Lung (tissue), 12 donors: ENCODE data around the gene GOLGA5. TPM values are rescaled to one million over a fixed set of nuclear protein-coding genes. Genes with fewer than 3 reads are reported as not detected.

ENCODE experiments used
- ATAC-seq: fragments of 200-7000 bp; cut with Tn5 transposase; one replicate; pipeline ENCODE4 v1.9.1; 2020; ENCODE audit warnings: moderate number of reproducible peaks; ENCODE audit not compliant: insufficient read depth, low FRiP score
- DNase-seq, 3 donors: peaks; one replicate each; pipeline ENCODE4 v3.0.0-alpha.2; 2013 to 2017
- H3K27ac ChIP-seq, 2 donors: one replicate each; pipeline ENCODE4 v1.5.1; 2013; ENCODE audit warnings: mild to moderate bottlenecking in 2 of 2, moderate library complexity in 2 of 2, control low read depth in 1 of 2, inconsistent platforms in 1 of 2, low read depth in 1 of 2, low read length in 1 of 2
- H3K27me3 ChIP-seq, 3 donors: one replicate each; pipeline ENCODE4 v1.5.1; 2013; ENCODE audit warnings: low read length in 2 of 3; ENCODE audit not compliant: control insufficient read depth in 3 of 3, insufficient read depth in 3 of 3
- H3K36me3 ChIP-seq, 4 donors: one replicate each; pipeline ENCODE4 v1.5.1; 2013; ENCODE audit warnings: low read length in 4 of 4, mild to moderate bottlenecking in 1 of 4, moderate library complexity in 1 of 4; ENCODE audit not compliant: control insufficient read depth in 4 of 4, insufficient read depth in 4 of 4
- H3K4me1 ChIP-seq, 5 donors: one replicate each; pipeline ENCODE4 v1.5.1; 2013; ENCODE audit warnings: low read length in 5 of 5, mild to moderate bottlenecking in 2 of 5, moderate library complexity in 1 of 5; ENCODE audit not compliant: control insufficient read depth in 5 of 5, insufficient read depth in 5 of 5
- H3K4me3 ChIP-seq: one replicate; pipeline ENCODE4 v1.5.1; 2013; ENCODE audit warnings: mild to moderate bottlenecking, control low read depth, moderate library complexity
- H3K9ac ChIP-seq, 2 donors: one replicate each; pipeline ENCODE4 v1.5.1; 2013; ENCODE audit warnings: low read length in 2 of 2, control low read depth in 1 of 2; ENCODE audit not compliant: insufficient read depth in 1 of 2
- H3K9me3 ChIP-seq, 4 donors: one replicate each; pipeline ENCODE4 v1.5.1; 2013; ENCODE audit warnings: low read length in 3 of 4, mild to moderate bottlenecking in 1 of 4, moderate library complexity in 1 of 4; ENCODE audit not compliant: control insufficient read depth in 4 of 4, insufficient read depth in 3 of 4
- CTCF ChIP-seq: IDR thresholded peaks from 2 replicates; pipeline ENCODE4 v1.5.1; 2012; ENCODE audit warnings: mild to moderate bottlenecking; ENCODE audit errors: control extremely low read depth, extremely low read depth
- WGBS, 2 donors: extraction: QIAGEN DNeasy Blood & Tissue Kit; methylation state at CpG; one replicate each; pipeline ENCODE4 v1.1.7; 2013; 5-methylcytosine and 5-hydroxymethylcytosine counted together
- polyA plus RNA-seq, 2 donors: library from polyadenylated mRNA; stranded (reverse); fragments of 200-250 nt; gene quantifications; one replicate each; pipeline ENCODE4 v1.2.1, GENCODE V29; 2013
- total RNA-seq, 2 donors: library from RNA; depleted of rRNA in 1 of 2; stranded (reverse); fragments of >200 nt in 1 of 2; gene quantifications; one replicate each; pipeline ENCODE4 v1.2.1, GENCODE V29; 2014 to 2021
- donor health status: control.
- donor health status: control.
- donor health status: Bipolar disorder and iron deficiency.
- donor health status: healthy.
- donor health status: DM: yes; HTN: yes; CAD: no.

GOLGA5 gene
- total and polyA plus RNA-seq, 4 donors = 26.9 to 36.9 (median 34.0) TPM

- H3K4me3 ChIP-seq = no peak overlapping the region
- peaks cover 0 to 20% (median 9%) of the 10 kb centered on the region in 5 donors for H3K4me1 ChIP-seq
- no peaks in the 10 kb centered on the region for H3K27me3 ChIP-seq
- peaks cover 6 to 15% (median 13%) of the 10 kb centered on the region in 4 donors for H3K36me3 ChIP-seq
- no peak for ATAC-seq
- TF ChIP-seq CTCF = no peak
- no peak for DNase-seq
- H3K9ac ChIP-seq = no peak overlapping the region
- no peak overlapping the region for H3K27ac ChIP-seq
- 81 to 94% methylated on average over 6 of the region's 6 CpGs for WGBS, 2 donors
- H3K9me3 ChIP-seq = no peaks in the 10 kb centered on the region
These were observed 4.0 kb downstream of the GOLGA5 start for GRCh38 chr14:92797935-92798653.

GRCh38 chr14:92798811-92799210 lies 4.7 kb downstream of the GOLGA5 start:
- Histone ChIP-seq H3K4me1 (peaks cover 0 to 20% (median 9%) of the 10 kb centered on the region in 5 donors), H3K36me3 (peaks cover 6 to 15% (median 13%) of the 10 kb centered on the region in 4 donors), H3K27me3 (no peaks in the 10 kb centered on the region), H3K9ac (no peak overlapping the region), H3K9me3 (no peaks in the 10 kb centered on the region), H3K27ac (no peak overlapping the region), H3K4me3 (no peak overlapping the region)
- no peak for DNase-seq
- TF ChIP-seq CTCF = no peak
- 86 to 95% methylated on average over 10 of the region's 10 CpGs for WGBS, 2 donors
- ATAC-seq = no peak

- WGBS, 2 donors = 84 to 94% methylated on average over 1 of the region's 1 CpG
- Histone ChIP-seq H3K4me3 (no peak overlapping the region), H3K36me3 (peaks cover 6 to 15% (median 10%) of the 10 kb centered on the region in 4 donors), H3K27ac (no peak overlapping the region), H3K9ac (no peak overlapping the region), H3K27me3 (no peaks in the 10 kb centered on the region), H3K9me3 (no peaks in the 10 kb centered on the region), H3K4me1 (peaks cover 0 to 20% (median 8%) of the 10 kb centered on the region in 5 donors)
- TF ChIP-seq CTCF = no peak
- ATAC-seq (no peak), DNase-seq (no peak)
These were observed 5.9 kb downstream of the GOLGA5 start for GRCh38 chr14:92800012-92800411.
